ENCODE results near the gene CUTC. TPM values are rescaled to one million over a fixed set of nuclear protein-coding genes. Genes with fewer than 3 reads are reported as not detected.

The CUTC gene
- polyA plus RNA-seq, 3 donors, result 17.3 to 41.9 (median 35.5) TPM

GRCh38 chr10:99791831-99792230 is 59.8 kb downstream of the CUTC start:
- WGBS (ENCODE audit: insufficient coverage), result no CpG with 5 or more reads among the region's 3 CpGs
- H3K27me3 ChIP-seq (ENCODE audit: control insufficient read depth in 2 of 2, insufficient read depth in 2 of 2, low read length in 2 of 2), result no peaks in the 10 kb centered on the region
- no peak for DNase-seq
- peaks cover 0 to 1% (median 0%) of the 10 kb centered on the region in 7 donors for H3K9me3 Mint-ChIP-seq
- no peaks in the 10 kb centered on the region for H3K4me1 ChIP-seq (ENCODE audit: control insufficient read depth in 1 of 2, insufficient read depth in 2 of 2, low read length in 2 of 2)
- no peak overlapping the region for H3K4me2 ChIP-seq (replicated peaks; ENCODE audit: extremely low read depth, low read length, poor library complexity, severe bottlenecking)
- no peaks in the 10 kb centered on the region for H3K36me3 ChIP-seq (replicated peaks in 1 of 2; ENCODE audit: control insufficient read depth in 1 of 2, insufficient read depth in 2 of 2, low read length in 2 of 2)
- no peak overlapping the region for H3K27ac ChIP-seq (ENCODE audit: low read depth in 1 of 2, low read length in 2 of 2)
- H3K4me3 ChIP-seq (replicated peaks in 1 of 3; ENCODE audit: low read depth in 2 of 3, low read length in 3 of 3), result no peak overlapping the region
- H2AFZ ChIP-seq (ENCODE audit: insufficient read depth, low read depth, low read length, poor library complexity, severe bottlenecking), result no peak overlapping the region
- no peaks in the 10 kb centered on the region for H3K79me2 ChIP-seq (ENCODE audit: insufficient read depth, low read length)
- no peaks in the 10 kb centered on the region for H3K9me3 ChIP-seq (replicated peaks in 1 of 2; ENCODE audit: control insufficient read depth in 1 of 2, insufficient read depth in 1 of 2, low read length in 2 of 2)
- intact Hi-C loops (cut with micrococcal nuclease), result no loop called here
- no peaks in the 10 kb centered on the region for H4K20me1 ChIP-seq (ENCODE audit: insufficient read depth, low read length)
- H3K27me3 Mint-ChIP-seq (ENCODE audit: low read depth in 3 of 3), result peaks cover 1 to 6% (median 2%) of the 10 kb centered on the region in 3 donors
- TF ChIP-seq CTCF (IDR thresholded peaks at IDR 0.05), result no peak
- H3K36me3 Mint-ChIP-seq, result no peaks in the 10 kb centered on the region
- no peaks in the 10 kb centered on the region for H3K4me1 Mint-ChIP-seq
- no peak overlapping the region for H3K9ac ChIP-seq (ENCODE audit: insufficient read depth, low read length, poor library complexity, severe bottlenecking)
- H3K27ac Mint-ChIP-seq, result no peak overlapping the region
- H3K4me3 Mint-ChIP-seq, result no peak overlapping the region

GRCh38 chr10:99793819-99794218 is 61.8 kb downstream of the CUTC start:
- intact Hi-C loops (cut with micrococcal nuclease), result no loop called here
- peaks cover 0 to 1% (median 0%) of the 10 kb centered on the region in 7 donors for H3K9me3 Mint-ChIP-seq
- H3K9me3 ChIP-seq (replicated peaks in 1 of 2; ENCODE audit: control insufficient read depth in 1 of 2, insufficient read depth in 1 of 2, low read length in 2 of 2), result no peaks in the 10 kb centered on the region
- no peak overlapping the region for H3K27ac Mint-ChIP-seq
- H3K36me3 ChIP-seq (replicated peaks in 1 of 2; ENCODE audit: control insufficient read depth in 1 of 2, insufficient read depth in 2 of 2, low read length in 2 of 2), result no peaks in the 10 kb centered on the region
- no peak overlapping the region for H2AFZ ChIP-seq (ENCODE audit: insufficient read depth, low read depth, low read length, poor library complexity, severe bottlenecking)
- no peak overlapping the region for H3K9ac ChIP-seq (ENCODE audit: insufficient read depth, low read length, poor library complexity, severe bottlenecking)
- no peak overlapping the region for H3K4me3 ChIP-seq (replicated peaks in 1 of 3; ENCODE audit: low read depth in 2 of 3, low read length in 3 of 3)
- H4K20me1 ChIP-seq (ENCODE audit: insufficient read depth, low read length), result no peaks in the 10 kb centered on the region
- no peak for DNase-seq
- no peaks in the 10 kb centered on the region for H3K79me2 ChIP-seq (ENCODE audit: insufficient read depth, low read length)
- peaks cover 1 to 6% (median 2%) of the 10 kb centered on the region in 3 donors for H3K27me3 Mint-ChIP-seq (ENCODE audit: low read depth in 3 of 3)
- no peak overlapping the region for H3K4me2 ChIP-seq (replicated peaks; ENCODE audit: extremely low read depth, low read length, poor library complexity, severe bottlenecking)
- H3K27me3 ChIP-seq (ENCODE audit: control insufficient read depth in 2 of 2, insufficient read depth in 2 of 2, low read length in 2 of 2), result no peaks in the 10 kb centered on the region
- no peak overlapping the region for H3K27ac ChIP-seq (ENCODE audit: low read depth in 1 of 2, low read length in 2 of 2)
- WGBS (ENCODE audit: insufficient coverage), result no CpG with 5 or more reads among the region's 4 CpGs
- TF ChIP-seq CTCF (IDR thresholded peaks at IDR 0.05), result no peak
- no peaks in the 10 kb centered on the region for H3K4me1 ChIP-seq (ENCODE audit: control insufficient read depth in 1 of 2, insufficient read depth in 2 of 2, low read length in 2 of 2)
- H3K4me3 Mint-ChIP-seq, result no peak overlapping the region
- H3K36me3 Mint-ChIP-seq, result no peaks in the 10 kb centered on the region
- no peaks in the 10 kb centered on the region for H3K4me1 Mint-ChIP-seq
